Measurements from ENCODE around the gene NPEPPS.
"Not testable (repeated sequence)": the region's sequence is repeated elsewhere in the genome, so short reads cannot be mapped to it uniquely, and the experiment has no call there.

- TF ChIP-seq CTCF (IDR thresholded peaks at IDR 0.05); REST (IDR thresholded peaks at IDR 0.05; ENCODE audit: insufficient read depth in 1 of 2, low read depth in 2 of 2, low read length in 1 of 2); TCF7L2 (IDR thresholded peaks at IDR 0.05; ENCODE audit: low read depth, low read length); POLR2AphosphoS5 (IDR thresholded peaks at IDR 0.05; ENCODE audit: low read depth, low read length); SIN3A (IDR thresholded peaks at IDR 0.05; ENCODE audit: borderline replicate concordance, insufficient read depth, low read depth, low read length): not testable (repeated sequence)
Measured at GRCh38 chr17:47556108-47556507, 25.2 kb downstream of the NPEPPS start.

Measured in Panc1 (cell line).